GM23338 (cell line): ENCODE results near the gene SNX9. TPM values are rescaled to one million over a fixed set of nuclear protein-coding genes. Genes with fewer than 3 reads are reported as not detected.

ENCODE experiments used
- ATAC-seq: fragments of 200-7000 bp; cut with Tn5 transposase; 3 replicates; pipeline ENCODE4 v1.9.1; 2020
- DNase-seq: peaks from one replicate; pipeline ENCODE4 v3.0.0-alpha.2; 2015; ENCODE audit warnings: low spot score
- H2AFZ ChIP-seq: fragments of 200-600 bp; sonication (generic); 2 replicates; pipeline ENCODE4 v1.8.0; 2016; ENCODE audit warnings: antibody characterized with exemption, mild to moderate bottlenecking, moderate library complexity
- H3F3A ChIP-seq: fragments of 200-600 bp; sonication (generic); replicated peaks from 2 replicates; pipeline ENCODE4 v1.8.0; 2017; ENCODE audit warnings: antibody characterized with exemption, mixed run types, low read depth
- H3K27ac ChIP-seq: fragments of 200-600 bp; sonication (generic); 2 replicates; pipeline ENCODE4 v1.6.1; 2016; ENCODE audit warnings: low read depth
- H3K27me3 ChIP-seq: fragments of 200-600 bp; sonication (generic); 2 replicates; pipeline ENCODE4 v1.8.0; 2016; ENCODE audit warnings: mild to moderate bottlenecking, mixed run types, moderate library complexity; ENCODE audit not compliant: insufficient read depth
- H3K36me3 ChIP-seq: fragments of 200-600 bp; sonication (generic); 2 replicates; pipeline ENCODE4 v1.8.0; 2016; ENCODE audit warnings: mild to moderate bottlenecking; ENCODE audit not compliant: insufficient read depth
- H3K4me1 ChIP-seq: fragments of 200-600 bp; sonication (generic); 2 replicates; pipeline ENCODE4 v1.8.0; 2016; ENCODE audit warnings: mild to moderate bottlenecking, moderate library complexity; ENCODE audit not compliant: insufficient read depth
- H3K4me2 ChIP-seq: fragments of 200-600 bp; sonication (generic); 2 replicates; pipeline ENCODE4 v1.7.1; 2017; ENCODE audit warnings: mixed run types
- H3K4me3 ChIP-seq: fragments of 200-600 bp; sonication (generic); 2 replicates; pipeline ENCODE4 v1.6.1; 2016; ENCODE audit warnings: mixed run types
- H3K79me2 ChIP-seq: fragments of 200-600 bp; sonication (generic); replicated peaks from 2 replicates; pipeline ENCODE4 v1.8.0; 2017; ENCODE audit warnings: mild to moderate bottlenecking; ENCODE audit not compliant: insufficient read depth
- H3K9me2 ChIP-seq: fragments of 200-600 bp; sonication (generic); 2 replicates; pipeline ENCODE4 v1.8.0; 2017; ENCODE audit not compliant: insufficient read depth
- H4K20me1 ChIP-seq: fragments of 200-600 bp; sonication (generic); replicated peaks from 2 replicates; pipeline ENCODE4 v1.8.0; 2017; ENCODE audit warnings: mild to moderate bottlenecking; ENCODE audit not compliant: insufficient read depth
- H3K27ac Mint-ChIP-seq: 2 replicates; pipeline ENCODE4 v1.8.0; 2020; ENCODE audit warnings: inconsistent platforms, mild to moderate bottlenecking, moderate library complexity, mixed read lengths
- H3K27me3 Mint-ChIP-seq: 3 replicates; pipeline ENCODE4 v1.8.0; 2022; ENCODE audit warnings: low read depth, mild to moderate bottlenecking, moderate library complexity, mixed read lengths, inconsistent platforms; ENCODE audit not compliant: insufficient read depth, poor library complexity
- H3K36me3 Mint-ChIP-seq: 3 replicates; pipeline ENCODE4 v1.8.0; 2021; ENCODE audit warnings: low read depth, mild to moderate bottlenecking, inconsistent platforms, moderate library complexity, mixed read lengths
- H3K4me1 Mint-ChIP-seq: 3 replicates; pipeline ENCODE4 v1.8.0; 2020; ENCODE audit warnings: mild to moderate bottlenecking, inconsistent platforms, mixed read lengths
- H3K4me3 Mint-ChIP-seq: 3 replicates; pipeline ENCODE4 v1.8.0; 2021; ENCODE audit warnings: moderate library complexity, mild to moderate bottlenecking, inconsistent platforms, mixed read lengths
- H3K9me3 Mint-ChIP-seq: 3 replicates; pipeline ENCODE4 v1.8.0; 2020; ENCODE audit warnings: moderate library complexity, mild to moderate bottlenecking, inconsistent platforms, mixed read lengths
- EZH2 ChIP-seq: fragments of 200-600 bp; sonication (generic); IDR thresholded peaks from one replicate; pipeline ENCODE4 v1.8.0; 2017; ENCODE audit warnings: antibody characterized with exemption, mild to moderate bottlenecking, low read depth; ENCODE audit not compliant: unreplicated experiment
- EZH2phosphoT487 ChIP-seq: fragments of 200-600 bp; sonication (generic); IDR thresholded peaks from one replicate; pipeline ENCODE4 v1.8.1; 2018; ENCODE audit warnings: antibody characterized with exemption; ENCODE audit not compliant: unreplicated experiment
- NANOG ChIP-seq: IDR thresholded peaks from 2 replicates; pipeline ENCODE4 v1.6.1; 2016; ENCODE audit warnings: antibody characterized with exemption, borderline replicate concordance
- ZNF114 ChIP-seq: fragments of 250-450 bp; sonication (Bioruptor Pico); IDR thresholded peaks from 2 replicates; pipeline ENCODE4 v1.5.0; 2020; ENCODE audit warnings: mild to moderate bottlenecking, moderate library complexity
- polyA plus RNA-seq: library from polyadenylated mRNA; unstranded; fragments of >200 nt; fragmentation: Nextera tagmentation; extraction: Ambion mirVana; gene quantifications from 2 replicates; pipeline ENCODE4 v1.2.1, GENCODE V29; 2016
- total RNA-seq: library from RNA; depleted of rRNA; stranded (reverse); fragments of >200 nt; shearing (Covaris generic); gene quantifications from 2 replicates; pipeline ENCODE4 v1.2.3, GENCODE V29; 2014
- TF ChIP-seq, protein P1 (sequence below): fragments of 250-450 bp; sonication (Bioruptor Pico); IDR thresholded peaks from 2 replicates; pipeline ENCODE4 v1.5.0; 2020; ENCODE audit warnings: mild to moderate bottlenecking, moderate library complexity
- TF ChIP-seq, protein P2 (sequence below), 2 experiments: fragments of 200-600 bp in 1 of 2; sonication (generic) in 1 of 2; conservative IDR thresholded peaks; 2 replicates each; pipeline versions ENCODE4 v1.5.1 to v1.6.1; 2016 to 2017; ENCODE audit warnings: antibody characterized with exemption in 2 of 2, low read depth in 2 of 2, mild to moderate bottlenecking in 2 of 2, moderate library complexity in 1 of 2

SNX9 gene
- total and polyA plus RNA-seq, 2 experiments from 2014 or later: 18.4 to 23.3 TPM

DNA sequence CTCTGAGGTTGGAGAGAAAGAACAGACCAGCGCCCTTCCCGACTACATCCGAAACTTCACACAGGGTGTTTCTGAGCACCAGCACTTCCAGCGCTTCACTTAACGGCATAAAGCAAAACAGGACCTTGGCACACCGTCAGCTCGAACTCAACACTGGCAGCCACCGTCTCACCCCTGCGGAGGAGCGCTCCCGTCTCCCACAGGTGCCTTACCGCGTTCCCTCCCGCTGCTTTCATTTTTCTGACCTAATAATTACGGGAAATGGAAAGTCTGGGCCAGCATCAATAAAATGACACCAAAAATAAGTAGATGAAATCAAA, 120.9 kb downstream of the SNX9 start:
- ATAC-seq: no peak

More for the DNA sequence above, 120.9 kb downstream of the SNX9 start:
- no peak overlapping the region for H2AFZ ChIP-seq
- H3K9me2 ChIP-seq: no peaks in the 10 kb centered on the region
- H3K4me1 Mint-ChIP-seq: no peaks in the 10 kb centered on the region
- H3K36me3 Mint-ChIP-seq: peaks cover 50% of the 10 kb centered on the region
- 0 out of 3 replicates have a peak, but pooled peaks cover 3% of the 10 kb centered on the region for H3K9me3 Mint-ChIP-seq
- no peak for DNase-seq
- no peak overlapping the region for H3K4me3 ChIP-seq
- H3K4me2 ChIP-seq: no peak overlapping the region
- H3K4me1 ChIP-seq: no peaks in the 10 kb centered on the region
- no peaks in the 10 kb centered on the region for H3K27me3 Mint-ChIP-seq
- no peak overlapping the region for H3K4me3 Mint-ChIP-seq
- peaks cover 17% of the 10 kb centered on the region for H3K36me3 ChIP-seq
- no peaks in the 10 kb centered on the region for H3K27me3 ChIP-seq
- H3K79me2 ChIP-seq: no peaks in the 10 kb centered on the region
- no peak overlapping the region for H3K27ac ChIP-seq
- H3F3A ChIP-seq: no peaks in the 10 kb centered on the region
- no peaks in the 10 kb centered on the region for H4K20me1 ChIP-seq
- no peak overlapping the region for H3K27ac Mint-ChIP-seq
- TF ChIP-seq EZH2phosphoT487: no peak
- TF ChIP-seq NANOG: no peak
- TF ChIP-seq, protein P1, sequence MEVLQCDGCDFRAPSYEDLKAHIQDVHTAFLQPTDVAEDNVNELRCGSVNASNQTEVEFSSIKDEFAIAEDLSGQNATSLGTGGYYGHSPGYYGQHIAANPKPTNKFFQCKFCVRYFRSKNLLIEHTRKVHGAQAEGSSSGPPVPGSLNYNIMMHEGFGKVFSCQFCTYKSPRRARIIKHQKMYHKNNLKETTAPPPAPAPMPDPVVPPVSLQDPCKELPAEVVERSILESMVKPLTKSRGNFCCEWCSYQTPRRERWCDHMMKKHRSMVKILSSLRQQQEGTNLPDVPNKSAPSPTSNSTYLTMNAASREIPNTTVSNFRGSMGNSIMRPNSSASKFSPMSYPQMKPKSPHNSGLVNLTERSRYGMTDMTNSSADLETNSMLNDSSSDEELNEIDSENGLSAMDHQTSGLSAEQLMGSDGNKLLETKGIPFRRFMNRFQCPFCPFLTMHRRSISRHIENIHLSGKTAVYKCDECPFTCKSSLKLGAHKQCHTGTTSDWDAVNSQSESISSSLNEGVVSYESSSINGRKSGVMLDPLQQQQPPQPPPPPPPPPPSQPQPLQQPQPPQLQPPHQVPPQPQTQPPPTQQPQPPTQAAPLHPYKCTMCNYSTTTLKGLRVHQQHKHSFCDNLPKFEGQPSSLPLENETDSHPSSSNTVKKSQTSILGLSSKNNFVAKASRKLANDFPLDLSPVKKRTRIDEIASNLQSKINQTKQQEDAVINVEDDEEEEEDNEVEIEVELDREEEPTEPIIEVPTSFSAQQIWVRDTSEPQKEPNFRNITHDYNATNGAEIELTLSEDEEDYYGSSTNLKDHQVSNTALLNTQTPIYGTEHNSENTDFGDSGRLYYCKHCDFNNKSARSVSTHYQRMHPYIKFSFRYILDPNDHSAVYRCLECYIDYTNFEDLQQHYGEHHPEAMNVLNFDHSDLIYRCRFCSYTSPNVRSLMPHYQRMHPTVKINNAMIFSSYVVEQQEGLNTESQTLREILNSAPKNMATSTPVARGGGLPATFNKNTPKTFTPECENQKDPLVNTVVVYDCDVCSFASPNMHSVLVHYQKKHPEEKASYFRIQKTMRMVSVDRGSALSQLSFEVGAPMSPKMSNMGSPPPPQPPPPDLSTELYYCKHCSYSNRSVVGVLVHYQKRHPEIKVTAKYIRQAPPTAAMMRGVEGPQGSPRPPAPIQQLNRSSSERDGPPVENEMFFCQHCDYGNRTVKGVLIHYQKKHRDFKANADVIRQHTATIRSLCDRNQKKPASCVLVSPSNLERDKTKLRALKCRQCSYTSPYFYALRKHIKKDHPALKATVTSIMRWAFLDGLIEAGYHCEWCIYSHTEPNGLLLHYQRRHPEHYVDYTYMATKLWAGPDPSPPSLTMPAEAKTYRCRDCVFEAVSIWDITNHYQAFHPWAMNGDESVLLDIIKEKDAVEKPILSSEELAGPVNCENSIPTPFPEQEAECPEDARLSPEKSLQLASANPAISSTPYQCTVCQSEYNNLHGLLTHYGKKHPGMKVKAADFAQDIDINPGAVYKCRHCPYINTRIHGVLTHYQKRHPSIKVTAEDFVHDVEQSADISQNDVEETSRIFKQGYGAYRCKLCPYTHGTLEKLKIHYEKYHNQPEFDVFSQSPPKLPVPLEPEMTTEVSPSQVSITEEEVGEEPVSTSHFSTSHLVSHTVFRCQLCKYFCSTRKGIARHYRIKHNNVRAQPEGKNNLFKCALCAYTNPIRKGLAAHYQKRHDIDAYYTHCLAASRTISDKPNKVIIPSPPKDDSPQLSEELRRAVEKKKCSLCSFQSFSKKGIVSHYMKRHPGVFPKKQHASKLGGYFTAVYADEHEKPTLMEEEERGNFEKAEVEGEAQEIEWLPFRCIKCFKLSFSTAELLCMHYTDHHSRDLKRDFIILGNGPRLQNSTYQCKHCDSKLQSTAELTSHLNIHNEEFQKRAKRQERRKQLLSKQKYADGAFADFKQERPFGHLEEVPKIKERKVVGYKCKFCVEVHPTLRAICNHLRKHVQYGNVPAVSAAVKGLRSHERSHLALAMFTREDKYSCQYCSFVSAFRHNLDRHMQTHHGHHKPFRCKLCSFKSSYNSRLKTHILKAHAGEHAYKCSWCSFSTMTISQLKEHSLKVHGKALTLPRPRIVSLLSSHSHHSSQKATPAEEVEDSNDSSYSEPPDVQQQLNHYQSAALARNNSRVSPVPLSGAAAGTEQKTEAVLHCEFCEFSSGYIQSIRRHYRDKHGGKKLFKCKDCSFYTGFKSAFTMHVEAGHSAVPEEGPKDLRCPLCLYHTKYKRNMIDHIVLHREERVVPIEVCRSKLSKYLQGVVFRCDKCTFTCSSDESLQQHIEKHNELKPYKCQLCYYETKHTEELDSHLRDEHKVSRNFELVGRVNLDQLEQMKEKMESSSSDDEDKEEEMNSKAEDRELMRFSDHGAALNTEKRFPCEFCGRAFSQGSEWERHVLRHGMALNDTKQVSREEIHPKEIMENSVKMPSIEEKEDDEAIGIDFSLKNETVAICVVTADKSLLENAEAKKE (CRISPR knock-in tag): no peak
- no peak for TF ChIP-seq ZNF114
- no peak for TF ChIP-seq EZH2
- TF ChIP-seq, protein P2, sequence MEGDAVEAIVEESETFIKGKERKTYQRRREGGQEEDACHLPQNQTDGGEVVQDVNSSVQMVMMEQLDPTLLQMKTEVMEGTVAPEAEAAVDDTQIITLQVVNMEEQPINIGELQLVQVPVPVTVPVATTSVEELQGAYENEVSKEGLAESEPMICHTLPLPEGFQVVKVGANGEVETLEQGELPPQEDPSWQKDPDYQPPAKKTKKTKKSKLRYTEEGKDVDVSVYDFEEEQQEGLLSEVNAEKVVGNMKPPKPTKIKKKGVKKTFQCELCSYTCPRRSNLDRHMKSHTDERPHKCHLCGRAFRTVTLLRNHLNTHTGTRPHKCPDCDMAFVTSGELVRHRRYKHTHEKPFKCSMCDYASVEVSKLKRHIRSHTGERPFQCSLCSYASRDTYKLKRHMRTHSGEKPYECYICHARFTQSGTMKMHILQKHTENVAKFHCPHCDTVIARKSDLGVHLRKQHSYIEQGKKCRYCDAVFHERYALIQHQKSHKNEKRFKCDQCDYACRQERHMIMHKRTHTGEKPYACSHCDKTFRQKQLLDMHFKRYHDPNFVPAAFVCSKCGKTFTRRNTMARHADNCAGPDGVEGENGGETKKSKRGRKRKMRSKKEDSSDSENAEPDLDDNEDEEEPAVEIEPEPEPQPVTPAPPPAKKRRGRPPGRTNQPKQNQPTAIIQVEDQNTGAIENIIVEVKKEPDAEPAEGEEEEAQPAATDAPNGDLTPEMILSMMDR (conservative IDR thresholded peaks at IDR 0.05; ENCODE audit: low read depth in 2 of 2): no peak
